ENCODE measurements around the gene ZNF275. TPM values are rescaled to one million over a fixed set of nuclear protein-coding genes. Genes with fewer than 3 reads are reported as not detected.
A peak's percentile ranks its signal among the peaks of the same experiment; 100 is the strongest.

The ZNF275 gene
- total RNA-seq, 2 donors from 2014 or later: 16.6 to 20.8 TPM

GRCh38 chrX:153396320-153397195, 62.6 kb downstream of the ZNF275 start:
- H3K4me1 Mint-ChIP-seq: no peaks in the 10 kb centered on the region
- H3K9me3 Mint-ChIP-seq: no peaks in the 10 kb centered on the region
- no peak overlapping the region for H3K27ac Mint-ChIP-seq

GRCh38 chrX:153397256-153397960, 63.5 kb downstream of the ZNF275 start:
- H3K4me3 Mint-ChIP-seq: no peak overlapping the region
- no peak overlapping the region for H3K27ac Mint-ChIP-seq
- H3K27me3 Mint-ChIP-seq: no peaks in the 10 kb centered on the region
- no peak for ATAC-seq (replicated peaks)
- H3K4me1 Mint-ChIP-seq: no peaks in the 10 kb centered on the region
- no peaks in the 10 kb centered on the region for H3K36me3 Mint-ChIP-seq (ENCODE audit: low read depth)
- H3K9me3 Mint-ChIP-seq: no peaks in the 10 kb centered on the region

More at GRCh38 chrX:153396320-153397195, 62.6 kb downstream of the ZNF275 start:
- ATAC-seq (replicated peaks): no peak
- no peaks in the 10 kb centered on the region for H3K36me3 Mint-ChIP-seq (ENCODE audit: low read depth)
- no peaks in the 10 kb centered on the region for H3K27me3 Mint-ChIP-seq
- H3K4me3 Mint-ChIP-seq: no peak overlapping the region

GRCh38 chrX:153398275-153398960, 64.5 kb downstream of the ZNF275 start:
- H3K9me3 Mint-ChIP-seq: no peaks in the 10 kb centered on the region
- no peak for ATAC-seq (replicated peaks)

GRCh38 chrX:153400146-153401132, 66.5 kb downstream of the ZNF275 start:
- Mint-ChIP-seq H3K27ac (no peak overlapping the region), H3K9me3 (no peaks in the 10 kb centered on the region), H3K4me1 (no peaks in the 10 kb centered on the region), H3K4me3 (no peak overlapping the region), H3K27me3 (no peaks in the 10 kb centered on the region), H3K36me3 (ENCODE audit: low read depth) (no peaks in the 10 kb centered on the region)
- peak; percentile 78 for ATAC-seq (replicated peaks)

More at GRCh38 chrX:153398275-153398960, 64.5 kb downstream of the ZNF275 start:
- H3K4me1 Mint-ChIP-seq: no peaks in the 10 kb centered on the region
- no peak overlapping the region for H3K4me3 Mint-ChIP-seq
- no peaks in the 10 kb centered on the region for H3K36me3 Mint-ChIP-seq (ENCODE audit: low read depth)
- H3K27me3 Mint-ChIP-seq: no peaks in the 10 kb centered on the region
- no peak overlapping the region for H3K27ac Mint-ChIP-seq

- Mint-ChIP-seq H3K27me3 (no peaks in the 10 kb centered on the region), H3K9me3 (no peaks in the 10 kb centered on the region), H3K27ac (no peak within 1 kb of the TSS), H3K4me3 (no peak within 1 kb of the TSS), H3K4me1 (no peaks in the 10 kb centered on the region), H3K36me3 (ENCODE audit: low read depth) (no peaks in the 10 kb centered on the region)
- ATAC-seq (replicated peaks): no peak
Measured at GRCh38 chrX:153401133-153401764, 67.3 kb downstream of the ZNF275 start, which contains the start of gene PNMA6E. Gene PNMA6E, minus strand, starts transcription at chrX:153401350. Its CDS starts 2,501 bp downstream, at chrX:153398849.

Other genes starting within 250 kb of the ZNF275 start
- gene MAGEA1, start 154.9 kb upstream of the ZNF275 start, total RNA-seq: not detected
- gene PNMA6F, start 12.4 kb upstream of the ZNF275 start, total RNA-seq: not detected
- gene PNMA6E, start 67.2 kb downstream of the ZNF275 start, total RNA-seq: not detected
- 1 to 10 TPM; 2.0 to 2.8 TPM for gene ZFP92, start 77.3 kb downstream of the ZNF275 start, total RNA-seq
- 1 to 10 TPM; 2.5 TPM for gene TREX2, start 111.9 kb downstream of the ZNF275 start, total RNA-seq
- gene HAUS7, start 136.4 kb downstream of the ZNF275 start, total RNA-seq: 10 to 100 TPM; 21.2 to 67.4 TPM
- not detected for gene BGN, start 160.8 kb downstream of the ZNF275 start, total RNA-seq
- not detected for gene ATP2B3, start 183.5 kb downstream of the ZNF275 start, total RNA-seq